Jurkat, Clone E6-1 (cell line): Measurements from ENCODE around the gene CES1.
"Not testable (repeated sequence)": the region's sequence is repeated elsewhere in the genome, so short reads cannot be mapped to it uniquely, and the experiment has no call there.

Source experiments
- DNase-seq: peaks from one replicate; pipeline ENCODE4 v3.0.0-alpha.2; 2011; ENCODE audit warnings: low read depth, low spot score
- H3K4me3 ChIP-seq: 2 replicates; pipeline ENCODE4 v1.5.1; 2011; ENCODE audit warnings: mild to moderate bottlenecking, low read length, control low read depth, moderate library complexity

The CES1 gene

DNA sequence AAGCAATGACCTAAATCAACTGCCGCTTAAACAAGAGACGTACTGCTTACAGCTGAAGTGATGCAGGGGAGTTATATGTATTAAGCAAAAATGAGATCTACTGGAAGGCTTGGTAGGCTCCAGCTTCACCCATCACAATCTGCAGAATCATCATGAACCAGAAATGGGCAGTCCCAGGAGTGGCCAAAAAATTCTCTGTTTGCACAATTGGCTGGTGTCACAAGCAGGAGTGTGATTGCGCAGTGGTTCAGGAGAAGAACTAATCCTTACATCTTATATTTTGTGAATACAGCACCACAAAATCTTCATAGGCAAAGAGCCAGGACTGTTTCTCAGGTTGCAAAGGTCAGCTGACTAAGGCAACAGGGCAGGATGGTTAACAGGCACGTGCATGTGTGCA is 75.9 kb downstream of the CES1 start:
- no peak for DNase-seq

DNA sequence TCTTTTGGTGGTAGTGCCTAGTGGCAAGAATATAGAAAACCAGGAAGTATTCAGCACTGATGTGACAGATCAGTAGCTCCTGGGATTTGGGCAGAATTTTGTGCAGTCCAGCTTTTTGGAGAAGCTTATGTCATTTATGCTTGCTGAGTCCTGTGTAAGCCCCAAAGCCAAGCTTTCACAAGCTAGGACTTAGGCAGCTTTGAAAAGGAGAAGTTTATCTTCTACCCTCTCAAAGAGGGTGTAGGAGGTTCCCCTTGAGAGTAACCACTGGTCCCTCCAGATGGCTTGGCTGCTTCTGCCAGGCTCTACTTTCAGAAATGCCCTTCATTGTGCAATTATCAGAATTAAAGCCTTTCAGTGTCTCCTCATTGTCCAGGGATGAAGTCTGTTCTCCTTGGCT is 78.8 kb downstream of the CES1 start:
- no peak for DNase-seq

More for the DNA sequence above, 75.9 kb downstream of the CES1 start:
- H3K4me3 ChIP-seq: no peak overlapping the region

DNA sequence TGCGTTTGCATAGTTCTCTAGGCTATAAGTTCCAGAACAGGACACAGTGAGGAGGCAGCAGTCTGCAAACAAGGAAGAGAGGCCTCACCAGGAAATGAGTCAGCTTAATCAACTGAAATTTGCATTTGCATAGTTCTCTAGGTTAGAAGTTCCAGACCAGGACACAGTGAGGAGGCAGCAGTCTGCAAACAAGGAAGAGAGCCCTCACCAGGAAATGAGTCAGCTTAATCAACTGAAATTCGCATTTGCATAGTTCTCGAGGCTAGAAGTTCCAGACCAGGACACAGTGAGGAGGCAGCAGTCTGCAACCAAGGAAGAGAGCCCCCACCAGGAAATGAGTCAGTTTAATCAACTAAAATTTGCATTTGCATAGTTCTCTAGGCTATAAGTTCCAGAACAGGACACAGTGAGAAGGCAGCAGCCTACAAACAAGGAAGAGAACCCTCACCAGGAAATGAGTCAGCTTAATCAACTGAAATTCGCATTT is 79.7 kb downstream of the CES1 start:
- peak; percentile 5 for DNase-seq

More for the DNA sequence above, 78.8 kb downstream of the CES1 start:
- H3K4me3 ChIP-seq: no peak overlapping the region

More for the DNA sequence above, 79.7 kb downstream of the CES1 start:
- not testable (repeated sequence) for H3K4me3 ChIP-seq
